IMR-90 (cell line): Measurements from ENCODE around the gene SAMD9. TPM values are rescaled to one million over a fixed set of nuclear protein-coding genes. Genes with fewer than 3 reads are reported as not detected.
A peak's percentile ranks its signal among the peaks of the same experiment; 100 is the strongest.

Source experiments
- ATAC-seq: fragments of 200-7000 bp; cut with Tn5 transposase; 2 replicates; pipeline ENCODE4 v1.9.1; 2020; ENCODE audit warnings: low read depth, mild to moderate bottlenecking, moderate library complexity
- BruUV-seq: library from RNA; stranded (reverse); fragments of 400-500 nt; replicated peaks from 2 replicates; lab custom pipeline; 2021; lab: Mats Ljungman, UMichigan
- CTCF ChIA-PET: fragments of 300-600 bp; formaldehyde crosslinking; extraction: SDS; loops from one replicate; lab custom pipeline; 2021; ENCODE audit warnings: antibody characterized with exemption; lab: Yijun Ruan, JAX
- POLR2A ChIA-PET: fragments of 300-600 bp; sonication (Branson Sonifier 250); formaldehyde crosslinking; loops from one replicate; lab custom pipeline; 2022; ENCODE audit warnings: antibody characterized with exemption; ENCODE audit not compliant: unreplicated experiment; lab: Charles Lee
- DNase-seq: peaks from one replicate; pipeline ENCODE4 v3.0.0; 2013
- H2AFZ ChIP-seq: replicated peaks from 2 replicates; pipeline ENCODE3; 2013; ENCODE audit warnings: low read length, mild to moderate bottlenecking; ENCODE audit not compliant: poor library complexity
- H2AK5ac ChIP-seq: 2 replicates; pipeline ENCODE4 v1.6.1; 2013; ENCODE audit warnings: low read depth, low read length, inconsistent platforms
- H2AK9ac ChIP-seq: replicated peaks from 2 replicates; pipeline ENCODE3; 2013; ENCODE audit warnings: mild to moderate bottlenecking, low read depth, low read length, moderate library complexity; ENCODE audit not compliant: poor library complexity
- H2BK120ac ChIP-seq: 2 replicates; pipeline ENCODE4 v1.6.1; 2013; ENCODE audit warnings: low read depth, low read length, inconsistent platforms
- H2BK15ac ChIP-seq: 3 replicates; pipeline ENCODE4 v1.6.1; 2013; ENCODE audit warnings: low read depth, low read length, inconsistent platforms
- H2BK20ac ChIP-seq: 2 replicates; pipeline ENCODE4 v1.6.1; 2013; ENCODE audit warnings: low read depth, mild to moderate bottlenecking, inconsistent platforms, low read length, moderate library complexity
- H2BK5ac ChIP-seq: 2 replicates; pipeline ENCODE4 v1.6.1; 2013; ENCODE audit warnings: mild to moderate bottlenecking, low read depth, low read length, inconsistent platforms; ENCODE audit not compliant: poor library complexity, severe bottlenecking
- H3K14ac ChIP-seq: replicated peaks from 2 replicates; pipeline ENCODE4 v1.6.1; 2013; ENCODE audit warnings: low read depth, low read length, inconsistent platforms
- H3K18ac ChIP-seq: 2 replicates; pipeline ENCODE4 v1.6.1; 2013; ENCODE audit warnings: low read depth, low read length, control low read depth
- H3K23ac ChIP-seq: 2 replicates; pipeline ENCODE4 v1.6.1; 2013; ENCODE audit warnings: low read depth, low read length, inconsistent platforms
- H3K27ac ChIP-seq: 2 replicates; pipeline ENCODE4 v1.5.1; 2013; ENCODE audit warnings: mild to moderate bottlenecking, control low read depth, low read length; ENCODE audit not compliant: insufficient read depth
- H3K27me3 ChIP-seq: 2 replicates; pipeline ENCODE4 v1.6.1; 2013; ENCODE audit warnings: low read length; ENCODE audit not compliant: control insufficient read depth, insufficient read depth
- H3K36me3 ChIP-seq: 2 replicates; pipeline ENCODE4 v1.6.1; 2013; ENCODE audit warnings: low read length, mixed read lengths; ENCODE audit not compliant: control insufficient read depth, insufficient read depth
- H3K4ac ChIP-seq: 2 replicates; pipeline ENCODE4 v1.6.1; 2013; ENCODE audit warnings: low read depth, low read length, inconsistent platforms
- H3K4me1 ChIP-seq: 2 replicates; pipeline ENCODE4 v1.6.1; 2013; ENCODE audit warnings: low read length, mixed read lengths; ENCODE audit not compliant: control insufficient read depth, insufficient read depth
- H3K4me2 ChIP-seq: 2 replicates; pipeline ENCODE4 v1.6.1; 2013; ENCODE audit warnings: low read depth, mild to moderate bottlenecking, control low read depth, low read length, moderate library complexity
- H3K4me3 ChIP-seq: 2 replicates; pipeline ENCODE4 v1.5.1; 2013; ENCODE audit warnings: low read depth, mild to moderate bottlenecking, control low read depth, low read length, moderate library complexity; ENCODE audit not compliant: insufficient read depth
- H3K56ac ChIP-seq: 2 replicates; pipeline ENCODE4 v1.6.1; 2013; ENCODE audit warnings: low read length, inconsistent platforms; ENCODE audit not compliant: insufficient read depth; ENCODE audit errors: extremely low read depth
- H3K79me1 ChIP-seq, 2 experiments: 2 replicates each; pipeline ENCODE4 v1.6.1; 2013; ENCODE audit warnings: low read length in 2 of 2, inconsistent platforms in 1 of 2, low read depth in 1 of 2
- H3K9ac ChIP-seq: 2 replicates; pipeline ENCODE4 v1.6.1; 2013; ENCODE audit warnings: low read depth, low read length, control low read depth
- H3K9me1 ChIP-seq: 2 replicates; pipeline ENCODE4 v1.6.1; 2013; ENCODE audit warnings: low read length, inconsistent platforms; ENCODE audit not compliant: insufficient read depth
- H3K9me3 ChIP-seq: 2 replicates; pipeline ENCODE4 v1.6.1; 2013; ENCODE audit warnings: low read length; ENCODE audit not compliant: control insufficient read depth, insufficient read depth
- H4K20me1 ChIP-seq: 2 replicates; pipeline ENCODE4 v1.6.1; 2013; ENCODE audit warnings: low read length, inconsistent platforms; ENCODE audit not compliant: insufficient read depth
- H4K5ac ChIP-seq: 2 replicates; pipeline ENCODE4 v1.6.1; 2013; ENCODE audit warnings: mild to moderate bottlenecking, low read depth, low read length, control low read depth
- H4K8ac ChIP-seq, 2 experiments: 2 replicates each; pipeline ENCODE4 v1.6.1; 2013; ENCODE audit warnings: low read depth in 2 of 2, low read length in 2 of 2, control low read depth in 1 of 2, inconsistent platforms in 1 of 2
- H4K91ac ChIP-seq: 2 replicates; pipeline ENCODE4 v1.6.1; 2013; ENCODE audit warnings: low read depth, low read length, inconsistent platforms; ENCODE audit not compliant: insufficient read depth
- BHLHE40 ChIP-seq: fragments of 150-350 bp; IDR thresholded peaks from 2 replicates; pipeline ENCODE4 v1.6.1; 2016; ENCODE audit warnings: mild to moderate bottlenecking, low read depth, low read length
- CEBPB ChIP-seq: IDR thresholded peaks from 2 replicates; pipeline ENCODE4 v1.6.1; 2012; ENCODE audit warnings: low read depth, low read length, improper control_type of control experiment
- ELK1 ChIP-seq: fragments of 150-350 bp; IDR thresholded peaks from 2 replicates; pipeline ENCODE4 v1.6.1; 2016; ENCODE audit warnings: low read depth, mild to moderate bottlenecking, low read length, moderate library complexity, borderline replicate concordance
- MAZ ChIP-seq: IDR thresholded peaks from 2 replicates; pipeline ENCODE4 v1.6.1; 2012; ENCODE audit warnings: low read depth, mild to moderate bottlenecking, low read length, improper control_type of control experiment, moderate library complexity, borderline replicate concordance
- MXI1 ChIP-seq: IDR thresholded peaks from 2 replicates; pipeline ENCODE4 v1.6.1; 2012; ENCODE audit warnings: low read depth, mild to moderate bottlenecking, low read length, moderate library complexity, borderline replicate concordance
- POLR2A ChIP-seq: IDR thresholded peaks from 2 replicates; pipeline ENCODE4 v1.6.1; 2012; ENCODE audit warnings: mild to moderate bottlenecking, low read depth, low read length
- RCOR1 ChIP-seq: IDR thresholded peaks from 2 replicates; pipeline ENCODE4 v1.6.1; 2012; ENCODE audit warnings: mild to moderate bottlenecking, low read length, improper control_type of control experiment; ENCODE audit not compliant: insufficient replicate concordance
- RFX5 ChIP-seq: IDR thresholded peaks from 2 replicates; pipeline ENCODE4 v1.8.0; 2012; ENCODE audit warnings: low read depth, mild to moderate bottlenecking, low read length, moderate library complexity
- USF2 ChIP-seq: fragments of 150-350 bp; IDR thresholded peaks from 2 replicates; pipeline ENCODE4 v1.6.1; 2017; ENCODE audit warnings: mild to moderate bottlenecking, antibody characterized with exemption, low read length, low read depth
- WGBS, 2 experiments: methylation state at CpG; one replicate each; pipeline versions ENCODE4 v1.1.5 to v1.1.7; 2013; ENCODE audit warnings: missing lambda C conversion rate in 2 of 2; ENCODE audit not compliant: insufficient read length in 1 of 2; ENCODE audit errors: extremely low coverage in 2 of 2; 5-methylcytosine and 5-hydroxymethylcytosine counted together
- dilution Hi-C: fragments of 300-500 bp; cut with HindIII; formaldehyde crosslinking; loops from one replicate; pipeline ENCODE4 v1.14.3; 2018; ENCODE audit warnings: low sequenced_read_pairs; ENCODE audit not compliant: unreplicated experiment
- in situ Hi-C: fragments of 300-500 bp; cut with MboI; formaldehyde crosslinking; loops from 3 replicates; pipeline ENCODE4 v1.14.3; 2019; ENCODE audit warnings: low sequenced_read_pairs, inconsistent platforms, mixed read lengths
- intact Hi-C: fragments of 100-400 bp; cut with micrococcal nuclease; formaldehyde crosslinking; loops from 2 replicates; pipeline ENCODE4 v1.10.0; 2022
- polyA plus RNA-seq, 3 experiments: library from polyadenylated mRNA; depleted of rRNA; stranded (reverse); fragments of >200 nt; gene quantifications; 2 replicates each; pipeline ENCODE4 v1.2.3, GENCODE V29; 2012; ENCODE audit warnings: low replicate concordance in 1 of 3
- total RNA-seq: library from RNA; depleted of rRNA; stranded (reverse); fragments of >200 nt; gene quantifications from 2 replicates; pipeline ENCODE4 v1.2.3, GENCODE V29; 2012

The SAMD9 gene
- total and polyA plus RNA-seq, 2 of the 4 experiments (the other 2 are of a cell fraction), result 1.9 to 9.5 TPM

- no peak for DNase-seq
- Histone ChIP-seq H3K56ac (no peak overlapping the region), H2AFZ (no peak overlapping the region), H2BK120ac (no peak overlapping the region), H3K9ac (no peak overlapping the region), H3K14ac (no peak overlapping the region), H3K27me3 (no peaks in the 10 kb centered on the region; the same call in 1 of the 2 replicates), H2AK5ac (no peak overlapping the region), H3K9me1 (no peaks in the 10 kb centered on the region), H3K36me3 (no peaks in the 10 kb centered on the region), H3K18ac (no peak overlapping the region), H3K4me3 (no peak overlapping the region), H4K5ac (no peak overlapping the region), H4K91ac (no peak overlapping the region), H2BK20ac (no peak overlapping the region), H3K4me1 (no peaks in the 10 kb centered on the region; the same call in 1 of the 2 replicates), H4K8ac (no peak overlapping the region), H3K79me1 (no peaks in the 10 kb centered on the region), H3K27ac (no peak overlapping the region), H3K9me3 (peaks cover 3% of the 10 kb centered on the region; the same call in 1 of the 2 replicates), H3K4ac (no peak overlapping the region), H4K20me1 (no peaks in the 10 kb centered on the region), H2BK5ac (no peak overlapping the region), H3K23ac (no peak overlapping the region), H2BK15ac (no peak overlapping the region), H3K4me2 (no peak overlapping the region), H2AK9ac (no peak overlapping the region)
- no CpG with 5 or more reads among the region's 2 CpGs for WGBS, 2 experiments
- POLR2A ChIA-PET, result no interaction called here
- no peak for ATAC-seq
- intact Hi-C loops, result no loop called here
- in situ Hi-C loops, result no loop called here
- TF ChIP-seq USF2, result no peak
- no peak for TF ChIP-seq BHLHE40
- no peak for TF ChIP-seq MAZ
- TF ChIP-seq ELK1, result no peak
- no peak for TF ChIP-seq POLR2A
- no peak for TF ChIP-seq RCOR1
- no peak for TF ChIP-seq MXI1
- no peak for TF ChIP-seq RFX5
- peak; percentile 48 for TF ChIP-seq CEBPB
- CTCF ChIA-PET, result no interaction called here
- no TSS peak for BruUV-seq
- dilution Hi-C loops, result no loop called here
Measured at GRCh38 chr7:93164766-93165165, 47.0 kb upstream of the SAMD9 start.
